Amniotic stem cell (primary cell): Measurements from ENCODE around the gene MN1.

Experiments used
- DNase-seq: peaks from one replicate; lab custom pipeline; 2025; lab: John Stamatoyannopoulos, UW

The MN1 gene

GRCh38 chr22:27825174-27825573 lies 23.6 kb upstream of the MN1 start:
- DNase-seq = no peak

GRCh38 chr22:27823221-27823620 lies 21.7 kb upstream of the MN1 start:
- DNase-seq = no peak

- no peak for DNase-seq
Observed at GRCh38 chr22:27820896-27821866, 19.6 kb upstream of the MN1 start.

GRCh38 chr22:27816552-27816951 lies 15.0 kb upstream of the MN1 start:
- DNase-seq = no peak

GRCh38 chr22:27815826-27816530 lies 14.4 kb upstream of the MN1 start:
- no peak for DNase-seq

- no peak for DNase-seq
Observed at GRCh38 chr22:27814993-27815392, 13.4 kb upstream of the MN1 start.

- DNase-seq = no peak
Observed at GRCh38 chr22:27811778-27812177, 10.2 kb upstream of the MN1 start.

GRCh38 chr22:27810609-27811151 lies 9.1 kb upstream of the MN1 start:
- DNase-seq = peak; percentile 63

- DNase-seq = no peak
Observed at GRCh38 chr22:27809700-27810608, 8.4 kb upstream of the MN1 start.

GRCh38 chr22:27809226-27809603 lies 7.7 kb upstream of the MN1 start:
- no peak for DNase-seq

- no peak for DNase-seq
Observed at GRCh38 chr22:27808451-27809225, 7.1 kb upstream of the MN1 start.

- DNase-seq = no peak
Observed at GRCh38 chr22:27805841-27806240, 4.3 kb upstream of the MN1 start.

- DNase-seq = peak; percentile 63
Observed at GRCh38 chr22:27804470-27805297, 3.1 kb upstream of the MN1 start.

GRCh38 chr22:27803841-27804415 lies 2.4 kb upstream of the MN1 start:
- DNase-seq = no peak

- no peak for DNase-seq
Observed at GRCh38 chr22:27802346-27803073, 954 bp upstream of the MN1 start.

- no peak for DNase-seq
Observed at GRCh38 chr22:27801202-27801615, 347 bp downstream of the MN1 start.

GRCh38 chr22:27800250-27801201 lies 1.0 kb downstream of the MN1 start:
- no peak for DNase-seq

GRCh38 chr22:27799827-27800249 lies 1.7 kb downstream of the MN1 start:
- no peak for DNase-seq
